ENCODE data around the gene ANP32B.
"Not testable (repeated sequence)": the region's sequence is repeated elsewhere in the genome, so short reads cannot be mapped to it uniquely, and the experiment has no call there.

ANP32B gene

DNA sequence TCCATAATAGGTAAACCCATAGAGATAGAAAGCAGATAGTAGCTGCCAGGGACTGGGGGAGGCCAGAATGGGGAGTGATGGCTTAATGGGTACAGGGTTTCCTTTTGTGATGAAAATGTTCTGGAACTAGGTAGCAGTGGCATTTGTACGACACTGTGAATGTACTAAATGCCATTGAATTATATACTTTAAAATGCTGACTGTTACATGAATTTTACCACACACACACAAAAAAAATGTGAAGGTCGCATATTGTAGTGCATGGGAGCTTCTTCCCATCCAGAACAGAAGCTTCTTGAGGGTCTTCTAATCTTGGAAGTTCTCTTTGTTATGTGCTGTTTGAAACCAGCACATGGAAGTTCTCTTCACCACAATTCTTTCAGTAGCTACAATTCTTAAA lies 19.9 kb upstream of the ANP32B start:
- TF ChIP-seq, protein P1, sequence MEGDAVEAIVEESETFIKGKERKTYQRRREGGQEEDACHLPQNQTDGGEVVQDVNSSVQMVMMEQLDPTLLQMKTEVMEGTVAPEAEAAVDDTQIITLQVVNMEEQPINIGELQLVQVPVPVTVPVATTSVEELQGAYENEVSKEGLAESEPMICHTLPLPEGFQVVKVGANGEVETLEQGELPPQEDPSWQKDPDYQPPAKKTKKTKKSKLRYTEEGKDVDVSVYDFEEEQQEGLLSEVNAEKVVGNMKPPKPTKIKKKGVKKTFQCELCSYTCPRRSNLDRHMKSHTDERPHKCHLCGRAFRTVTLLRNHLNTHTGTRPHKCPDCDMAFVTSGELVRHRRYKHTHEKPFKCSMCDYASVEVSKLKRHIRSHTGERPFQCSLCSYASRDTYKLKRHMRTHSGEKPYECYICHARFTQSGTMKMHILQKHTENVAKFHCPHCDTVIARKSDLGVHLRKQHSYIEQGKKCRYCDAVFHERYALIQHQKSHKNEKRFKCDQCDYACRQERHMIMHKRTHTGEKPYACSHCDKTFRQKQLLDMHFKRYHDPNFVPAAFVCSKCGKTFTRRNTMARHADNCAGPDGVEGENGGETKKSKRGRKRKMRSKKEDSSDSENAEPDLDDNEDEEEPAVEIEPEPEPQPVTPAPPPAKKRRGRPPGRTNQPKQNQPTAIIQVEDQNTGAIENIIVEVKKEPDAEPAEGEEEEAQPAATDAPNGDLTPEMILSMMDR (IDR thresholded peaks at IDR 0.05; ENCODE audit: low read depth, low read length): no peak
- H3K4me3 ChIP-seq (replicated peaks in 1 of 2; ENCODE audit: low read depth in 2 of 2, low read length in 2 of 2): no peak overlapping the region
- DNase-seq (ENCODE audit: low read depth in 2 of 2): no peak

DNA sequence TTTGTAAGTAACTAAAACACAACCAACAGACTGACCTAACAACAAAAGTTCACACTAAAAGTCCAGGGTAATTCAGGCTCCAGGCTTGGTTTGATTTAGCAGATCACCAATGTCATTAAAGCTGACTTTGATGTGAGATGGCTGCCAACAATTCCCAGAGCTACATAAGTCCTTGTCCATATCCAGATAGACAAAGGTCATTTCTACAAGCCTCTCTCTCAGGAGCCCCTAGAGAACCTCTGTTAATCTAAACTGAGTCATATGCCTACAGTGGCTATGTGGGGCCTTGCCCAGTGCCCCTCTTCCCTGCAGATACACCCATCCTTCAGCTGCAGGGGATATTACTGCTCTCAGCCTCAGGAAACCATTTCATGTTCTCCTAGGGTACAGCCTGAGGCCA lies 18.2 kb upstream of the ANP32B start:
- TF ChIP-seq, protein P1 (IDR thresholded peaks at IDR 0.05; ENCODE audit: low read depth, low read length): no peak
- H3K4me3 ChIP-seq (replicated peaks in 1 of 2; ENCODE audit: low read depth in 2 of 2, low read length in 2 of 2): no peak overlapping the region
- DNase-seq (ENCODE audit: low read depth in 2 of 2): no peak

DNA sequence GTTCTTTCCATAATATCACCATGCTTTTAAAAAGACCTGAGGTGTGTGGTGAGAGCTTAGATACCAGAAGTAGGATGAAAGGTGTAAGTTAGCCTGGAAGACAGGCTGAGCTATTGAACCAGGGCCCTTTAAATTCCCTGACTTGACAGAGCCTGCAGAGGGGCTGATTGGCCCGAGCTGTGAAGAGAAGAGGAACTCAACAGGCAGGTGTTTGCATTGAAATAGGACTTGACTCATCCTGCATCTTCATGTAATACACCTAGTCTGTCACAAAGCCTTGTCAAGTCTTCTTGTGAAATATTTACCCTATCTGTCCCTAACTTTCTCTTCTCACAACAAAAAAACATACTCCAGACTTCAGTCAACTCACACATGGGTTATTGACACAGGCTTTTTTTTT lies 16.6 kb upstream of the ANP32B start:
- TF ChIP-seq, protein P1 (IDR thresholded peaks at IDR 0.05; ENCODE audit: low read depth, low read length): no peak
- H3K4me3 ChIP-seq (replicated peaks in 1 of 2; ENCODE audit: low read depth in 2 of 2, low read length in 2 of 2): no peak overlapping the region
- no peak for DNase-seq (ENCODE audit: low read depth in 2 of 2)

DNA sequence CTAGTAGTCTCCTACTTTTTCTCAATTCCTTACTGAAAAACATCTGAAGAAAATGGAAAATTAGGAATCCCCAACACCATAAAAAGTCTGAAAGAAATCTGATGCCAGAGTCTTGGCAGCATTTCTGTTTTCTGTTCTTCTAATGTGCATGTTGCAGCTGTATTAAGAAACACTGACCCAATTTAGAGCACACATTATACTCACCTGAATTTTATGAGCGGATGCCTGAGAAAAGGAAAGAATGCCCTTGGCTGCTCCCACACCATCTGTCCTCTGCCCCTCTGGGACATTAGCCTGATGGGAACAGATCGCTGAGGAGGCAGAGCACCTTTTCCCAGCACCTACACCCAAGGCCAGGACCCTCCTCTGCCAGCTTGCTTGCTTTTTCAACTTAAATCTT lies 14.1 kb upstream of the ANP32B start:
- TF ChIP-seq, protein P1 (IDR thresholded peaks at IDR 0.05; ENCODE audit: low read depth, low read length): no peak
- DNase-seq (ENCODE audit: low read depth in 2 of 2): no peak
- no peak overlapping the region for H3K4me3 ChIP-seq (replicated peaks in 1 of 2; ENCODE audit: low read depth in 2 of 2, low read length in 2 of 2)

DNA sequence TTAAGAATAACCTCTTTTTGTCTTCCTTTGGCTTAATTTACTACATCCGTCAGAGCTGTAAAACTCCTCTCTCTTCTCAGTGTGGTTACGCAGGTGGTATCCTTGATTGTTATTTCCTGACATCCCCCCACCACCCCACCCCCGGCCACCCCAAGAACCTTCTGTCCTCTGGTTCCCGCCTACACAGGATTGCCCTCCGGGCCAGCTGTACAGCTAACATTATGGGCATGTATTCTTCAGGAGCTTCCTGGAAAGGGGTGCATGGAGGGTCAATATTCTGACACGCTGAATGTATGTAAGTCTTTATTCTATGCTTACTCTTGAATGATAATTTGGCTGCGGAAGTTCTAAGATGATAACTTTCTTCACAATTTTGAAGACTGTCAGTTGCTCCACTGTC lies 13.0 kb upstream of the ANP32B start:
- no peak overlapping the region for H3K4me3 ChIP-seq (replicated peaks in 1 of 2; ENCODE audit: low read depth in 2 of 2, low read length in 2 of 2)
- no peak for DNase-seq (ENCODE audit: low read depth in 2 of 2)
- TF ChIP-seq, protein P1 (IDR thresholded peaks at IDR 0.05; ENCODE audit: low read depth, low read length): no peak

DNA sequence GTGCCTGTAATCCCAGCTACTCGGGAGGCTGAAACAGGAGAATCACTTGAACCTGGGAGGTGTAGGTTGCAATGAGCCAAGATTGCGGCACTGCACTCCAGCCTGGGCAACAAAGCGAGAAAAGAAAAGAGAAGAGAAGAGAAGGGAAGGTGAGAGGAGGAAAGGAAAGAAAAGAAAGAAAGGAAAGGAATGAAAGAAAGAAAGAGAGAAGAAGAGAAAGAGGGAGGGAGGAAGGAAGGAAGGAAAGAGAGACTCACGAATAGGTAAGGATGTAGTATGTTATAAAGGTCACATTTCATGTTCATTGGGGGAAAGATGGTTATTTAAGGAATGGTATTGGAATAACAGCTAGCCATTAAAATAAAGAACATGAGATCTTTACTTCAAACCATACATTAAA lies 10.4 kb upstream of the ANP32B start:
- no peak overlapping the region for H3K4me3 ChIP-seq (replicated peaks in 1 of 2; ENCODE audit: low read depth in 2 of 2, low read length in 2 of 2)
- TF ChIP-seq, protein P1 (IDR thresholded peaks at IDR 0.05; ENCODE audit: low read depth, low read length): no peak
- no peak for DNase-seq (ENCODE audit: low read depth in 2 of 2)

DNA sequence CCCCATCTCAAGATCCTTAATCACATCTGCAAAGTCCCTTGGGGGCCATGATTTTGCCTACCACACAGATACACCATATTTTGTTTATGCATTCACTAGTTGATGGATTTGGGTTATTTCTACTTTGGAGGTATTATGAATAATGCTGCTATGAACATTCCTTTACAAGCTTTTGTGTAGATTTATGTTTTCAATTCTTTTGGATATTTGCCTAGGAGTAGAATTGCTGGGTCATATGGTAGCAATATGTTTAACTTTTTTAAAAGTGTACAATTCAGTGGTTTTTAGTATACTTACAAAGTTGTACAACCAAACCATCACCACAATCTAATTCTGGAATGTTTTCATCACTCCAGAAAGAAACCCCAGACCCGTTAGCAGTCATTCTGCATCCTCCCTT lies 7.8 kb upstream of the ANP32B start:
- TF ChIP-seq, protein P1 (IDR thresholded peaks at IDR 0.05; ENCODE audit: low read depth, low read length): no peak
- no peak for DNase-seq (ENCODE audit: low read depth in 2 of 2)
- H3K4me3 ChIP-seq (replicated peaks in 1 of 2; ENCODE audit: low read depth in 2 of 2, low read length in 2 of 2): no peak overlapping the region

DNA sequence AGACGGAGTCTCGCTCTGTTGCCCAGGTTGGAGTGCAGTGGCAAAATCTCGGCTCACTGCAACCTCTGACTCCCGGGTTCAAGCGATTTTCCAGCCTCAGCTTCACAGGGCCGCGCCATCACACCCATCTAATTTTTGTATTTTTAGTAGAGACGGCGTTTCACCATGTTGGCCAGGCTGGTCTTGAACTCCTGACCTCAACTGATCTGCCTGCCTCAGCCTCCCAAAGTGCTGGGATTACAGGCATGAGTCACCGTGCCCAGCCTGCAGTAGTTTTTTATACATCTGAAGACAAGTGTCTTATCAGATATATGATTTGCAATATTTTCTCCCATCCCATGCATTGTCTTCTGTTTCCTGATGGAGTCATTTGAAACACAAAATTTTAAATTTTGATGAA lies 6.5 kb upstream of the ANP32B start:
- not testable (repeated sequence) for DNase-seq (ENCODE audit: low read depth in 2 of 2); H3K4me3 ChIP-seq (replicated peaks in 1 of 2; ENCODE audit: low read depth in 2 of 2, low read length in 2 of 2)
